ENCODE results near the gene CFAP90.
A peak's percentile ranks its signal among the peaks of the same experiment; 100 is the strongest.

CFAP90 gene

DNA sequence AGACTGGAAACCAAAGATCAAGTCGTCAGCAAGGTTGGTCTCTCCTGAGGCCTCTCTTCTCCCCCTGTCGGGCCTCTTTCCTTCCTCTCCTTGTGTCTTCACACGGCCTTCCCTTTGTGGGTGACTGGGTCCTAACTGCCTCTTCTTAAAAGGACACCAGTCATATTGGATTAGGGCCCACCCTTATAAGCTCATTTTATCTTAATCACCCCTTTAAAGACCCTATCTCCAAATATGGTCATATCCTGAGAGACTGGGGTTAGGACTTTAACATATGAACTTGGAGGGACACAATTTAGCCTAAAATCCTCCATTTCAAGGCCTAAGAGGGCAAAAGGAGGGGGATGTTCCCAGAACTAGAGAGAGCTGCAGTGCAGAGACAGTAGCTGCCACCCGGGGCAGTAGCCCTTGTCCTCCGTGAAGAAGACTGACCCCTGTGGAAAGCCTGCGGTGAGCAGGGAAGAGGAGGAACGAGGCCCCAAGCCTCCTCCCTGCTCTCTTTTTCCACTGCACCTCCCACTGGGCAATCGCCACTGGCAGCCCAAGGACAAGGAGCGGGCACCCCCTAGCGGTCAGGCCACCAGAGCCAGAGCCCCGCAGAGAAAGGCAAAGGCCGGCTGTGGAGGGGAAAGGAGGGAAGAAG lies 34.9 kb downstream of the CFAP90 start:
- peak; percentile 63 for DNase-seq

DNA sequence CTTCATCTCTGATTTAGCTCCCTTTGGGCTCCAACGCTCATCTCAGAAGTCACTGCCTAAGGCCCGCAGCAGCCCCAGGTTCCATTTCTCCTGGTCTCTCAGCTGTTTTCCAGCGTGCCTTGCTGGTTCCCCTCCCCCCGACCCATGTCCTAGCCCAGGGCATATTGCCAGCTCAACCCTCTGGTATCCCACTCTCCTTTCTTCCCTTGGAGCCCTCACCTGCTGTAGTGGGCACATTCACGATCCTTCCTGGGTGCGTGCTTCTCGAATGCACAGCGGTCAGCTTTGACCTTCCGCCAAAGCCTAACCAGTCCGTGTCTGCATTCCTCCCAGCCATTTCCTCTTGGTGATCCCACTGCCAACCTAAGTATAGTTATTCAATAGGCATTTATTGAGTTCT lies 36.1 kb downstream of the CFAP90 start:
- DNase-seq: no peak

DNA sequence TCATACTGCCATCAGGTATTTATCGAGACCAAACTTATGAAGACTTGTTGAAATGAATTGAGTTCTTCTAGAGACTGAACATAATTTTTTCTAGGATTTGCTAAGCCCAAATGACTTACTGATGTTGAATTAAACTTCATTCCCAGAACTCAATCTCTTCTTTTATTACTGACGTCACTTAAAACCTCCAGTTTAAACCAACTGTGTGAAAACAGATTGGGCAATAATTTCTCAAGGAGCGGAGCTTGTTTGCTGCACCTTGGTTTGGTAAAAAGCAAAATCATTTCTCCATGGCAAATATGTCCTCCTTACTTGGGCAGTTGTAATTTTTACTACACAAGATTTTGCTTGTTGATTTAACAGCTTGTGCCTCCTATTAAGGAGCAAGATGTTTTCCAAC lies 37.4 kb downstream of the CFAP90 start:
- DNase-seq: no peak

DNA sequence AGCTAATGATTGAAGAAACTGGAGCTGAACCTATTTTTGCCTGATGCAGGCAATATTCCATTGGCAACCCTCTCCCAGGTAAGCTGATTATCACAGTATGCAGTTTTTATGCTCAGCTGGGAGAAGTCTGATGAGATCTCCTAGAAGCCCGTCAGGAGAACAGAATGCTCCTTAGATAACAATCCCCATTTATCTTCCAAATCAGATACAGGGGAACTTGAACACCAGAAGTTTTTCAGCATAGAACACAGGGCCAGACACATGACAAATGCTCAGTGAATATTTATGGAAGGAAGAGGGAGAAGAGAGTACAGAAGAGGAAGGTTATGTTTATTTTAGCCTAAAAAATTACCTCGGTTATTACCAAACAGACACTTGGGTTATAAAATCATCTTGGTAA lies 37.9 kb downstream of the CFAP90 start:
- DNase-seq: no peak

DNA sequence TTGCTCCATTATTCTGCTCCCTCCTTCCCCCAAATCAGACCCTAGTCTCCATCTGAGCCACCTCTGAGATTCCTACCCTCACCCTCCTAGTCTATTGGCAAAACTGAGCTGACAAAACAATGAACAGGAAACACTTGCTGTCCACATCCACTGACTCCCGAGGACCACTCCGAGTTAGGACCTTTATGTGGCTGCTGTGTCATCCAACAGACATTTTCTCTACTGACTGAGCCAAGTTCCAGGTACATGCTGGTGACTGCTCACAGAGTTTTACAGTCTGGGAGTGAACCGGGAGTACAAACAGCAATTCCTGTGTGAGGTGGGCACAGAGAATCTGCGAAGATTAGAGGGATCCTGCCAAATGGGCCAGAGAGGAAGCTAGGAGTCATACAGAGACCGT lies 39.2 kb downstream of the CFAP90 start:
- DNase-seq: no peak

DNA sequence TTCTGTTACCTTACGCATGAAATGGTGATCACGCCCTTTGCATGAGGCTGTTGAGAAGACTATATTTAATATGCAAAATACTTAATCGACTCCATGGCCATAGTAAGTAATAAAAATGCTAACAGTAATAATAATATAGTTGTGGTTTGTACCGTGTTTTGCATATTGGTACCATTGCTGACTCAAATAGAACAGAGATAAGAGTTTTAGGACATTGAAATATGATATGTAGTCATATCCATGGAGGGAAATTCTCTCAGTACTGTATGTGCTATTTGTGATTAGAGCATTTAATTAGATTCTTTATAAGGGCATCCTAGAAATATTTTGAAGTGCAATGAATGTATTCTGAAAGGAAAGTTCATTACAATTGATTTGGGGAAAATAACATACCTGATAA lies 41.9 kb downstream of the CFAP90 start:
- DNase-seq: no peak

DNA sequence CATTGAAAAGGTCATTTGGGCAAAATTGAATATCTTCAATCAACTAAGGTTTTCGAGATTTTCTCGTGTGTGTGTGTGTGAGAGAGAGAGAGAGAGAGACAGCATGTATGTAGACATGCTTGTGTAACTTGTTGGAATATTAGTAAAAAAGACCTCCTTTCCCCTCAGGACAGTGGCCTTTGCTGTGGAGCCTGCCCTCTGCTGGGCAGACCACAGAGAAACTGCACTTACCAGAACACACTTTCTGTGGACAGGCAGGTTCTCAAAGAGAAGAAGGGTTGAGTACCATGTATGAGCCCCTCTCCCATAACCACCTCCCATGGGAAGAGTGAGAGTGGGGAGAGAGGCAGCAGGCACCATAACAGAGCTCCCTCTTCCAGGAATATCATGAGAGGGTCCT lies 45.6 kb downstream of the CFAP90 start:
- no peak for DNase-seq

DNA sequence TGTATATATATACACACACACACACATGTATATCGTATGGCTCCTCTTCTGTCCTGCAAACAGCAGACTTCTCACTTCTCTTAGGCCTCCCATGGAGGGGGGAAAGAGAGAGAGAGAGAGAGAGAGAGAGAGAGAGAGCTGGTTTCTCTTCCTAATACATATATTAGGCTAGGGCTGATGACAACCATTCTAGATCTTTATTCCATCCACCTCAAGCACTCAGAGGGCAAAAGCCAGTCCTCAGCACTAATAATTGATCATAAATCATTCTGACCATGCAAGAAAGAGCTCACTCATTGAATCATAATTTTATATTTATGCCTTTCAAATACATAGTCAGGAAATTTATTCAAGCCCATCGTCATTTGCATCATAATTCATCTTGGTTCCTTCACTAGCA lies 47.0 kb downstream of the CFAP90 start:
- no peak for DNase-seq

DNA sequence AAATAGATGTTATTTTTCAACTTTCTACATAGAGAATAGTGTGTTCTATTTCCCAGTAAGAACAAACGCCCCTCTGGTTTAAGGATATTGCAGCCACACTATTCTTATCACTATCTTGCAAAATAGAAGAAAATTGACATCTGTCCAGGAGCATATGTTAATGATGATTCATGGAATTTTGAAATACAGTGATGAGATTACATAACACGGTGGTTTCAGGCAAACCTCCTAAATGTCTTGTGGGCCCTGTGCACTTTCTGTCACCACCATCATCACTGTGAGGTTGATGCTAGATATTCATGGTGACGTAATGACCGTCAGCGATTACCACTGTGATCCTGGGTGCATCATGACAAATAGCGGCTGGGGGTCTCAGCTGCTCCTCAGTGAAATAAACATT lies 48.1 kb downstream of the CFAP90 start:
- no peak for DNase-seq

DNA sequence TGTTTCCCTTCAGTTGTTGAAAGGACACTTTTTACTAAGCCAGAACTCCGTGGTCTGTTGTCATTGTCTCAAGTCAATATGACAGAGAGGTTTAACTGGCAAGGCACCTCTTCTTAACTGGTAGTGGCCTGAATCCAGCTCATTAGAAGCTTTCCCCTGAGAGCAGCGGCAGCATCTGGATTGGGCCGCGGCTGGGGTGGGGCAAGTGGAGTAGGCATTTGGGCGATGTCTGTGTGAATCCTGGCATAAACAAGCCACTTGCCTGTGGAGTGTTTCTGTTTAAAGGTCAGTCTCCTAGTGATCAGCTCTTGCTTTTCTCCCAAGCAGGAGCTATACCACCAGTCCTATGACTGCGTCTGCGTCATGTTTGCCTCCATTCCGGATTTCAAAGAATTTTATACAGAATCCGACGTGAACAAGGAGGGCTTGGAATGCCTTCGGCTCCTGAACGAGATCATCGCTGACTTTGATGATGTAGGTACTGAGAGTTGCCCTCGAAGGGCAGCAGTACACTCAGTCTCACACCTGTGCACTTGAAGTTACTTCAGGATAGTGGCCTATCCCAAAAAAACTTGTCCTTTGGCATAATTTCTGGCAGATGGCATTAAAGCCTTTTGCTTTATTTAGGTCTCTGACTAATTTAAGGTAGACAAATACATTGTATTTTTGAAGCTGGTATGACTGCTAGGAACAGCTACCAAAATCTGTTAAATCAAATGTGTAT lies 48.9 kb downstream of the CFAP90 start:
- DNase-seq: no peak

DNA sequence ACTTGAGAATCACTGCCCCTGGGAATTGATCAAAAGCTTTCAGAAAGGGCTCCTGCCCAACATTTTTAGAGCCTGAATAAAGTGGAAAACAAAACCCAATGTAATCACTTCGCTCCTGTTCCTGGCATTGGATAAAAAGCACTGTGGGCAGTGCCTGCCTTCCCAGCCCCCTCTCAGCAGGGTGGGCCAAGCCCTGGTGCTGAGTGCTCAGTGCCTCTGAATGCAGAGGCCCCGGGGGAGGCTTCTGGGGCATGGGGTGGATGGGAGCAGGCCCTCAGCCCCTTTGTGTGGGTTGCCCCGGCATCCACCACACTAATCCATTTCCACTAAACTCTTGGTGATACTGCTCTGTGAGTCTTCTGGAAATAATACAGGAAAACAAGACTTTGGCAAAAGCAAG lies 55.6 kb downstream of the CFAP90 start:
- no peak for DNase-seq

DNA sequence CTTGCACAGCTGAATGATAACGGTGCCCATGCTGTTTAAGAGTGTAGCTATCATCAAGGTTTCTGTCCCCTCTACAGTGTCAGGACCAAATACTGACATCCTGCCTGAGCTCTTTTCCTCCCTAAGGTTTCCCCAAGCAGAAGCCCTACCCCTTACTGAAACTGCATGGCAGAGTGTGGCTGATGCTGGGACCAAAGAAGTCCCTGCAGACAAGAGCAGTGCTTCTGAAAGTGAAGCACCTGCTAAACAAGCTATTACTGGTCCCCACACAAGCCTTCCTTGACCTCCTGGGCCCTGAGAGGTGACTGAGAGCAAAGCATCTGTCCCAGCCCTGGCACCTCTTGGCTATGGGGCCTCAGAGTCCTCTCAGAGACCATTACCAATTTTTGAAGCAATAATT lies 56.1 kb downstream of the CFAP90 start:
- no peak for DNase-seq

DNA sequence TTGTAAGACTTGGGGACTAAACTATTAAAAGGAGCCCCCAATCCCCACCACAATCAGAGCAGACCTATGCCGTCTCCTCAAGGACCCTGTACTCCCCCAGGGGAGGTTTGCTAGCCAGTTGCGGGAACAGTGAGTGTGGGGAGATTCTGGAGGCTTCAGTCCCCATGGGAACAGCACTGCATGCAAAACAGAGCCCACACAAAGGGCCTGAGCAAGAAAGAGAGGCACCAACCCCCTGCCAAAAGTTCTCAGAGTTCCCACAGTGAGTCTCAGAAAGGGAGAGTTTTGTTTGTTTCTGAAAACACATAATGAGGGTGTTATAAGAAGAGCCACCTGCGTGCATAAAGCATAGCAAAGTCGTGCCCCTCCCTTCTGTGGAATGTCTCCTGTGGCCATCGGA lies 56.6 kb downstream of the CFAP90 start:
- no peak for DNase-seq

DNA sequence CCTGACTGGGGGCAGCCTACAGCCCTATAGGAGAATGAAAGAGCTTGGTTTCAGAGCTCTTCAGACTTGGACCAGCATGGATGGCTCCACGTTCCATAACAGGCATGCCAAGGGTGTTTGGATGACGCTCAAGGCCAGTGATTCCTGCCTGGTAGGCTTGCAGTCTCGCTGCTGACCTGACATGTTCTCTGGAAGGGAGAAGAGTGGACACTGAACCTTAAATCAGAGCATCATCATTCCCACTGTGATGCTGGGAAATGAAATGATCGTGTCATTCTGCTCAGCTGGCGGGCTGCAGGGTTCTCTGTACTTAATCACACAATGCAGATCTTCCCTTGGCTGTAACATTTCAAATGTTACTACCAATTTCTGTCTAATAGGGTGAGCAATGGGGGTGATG lies 57.0 kb downstream of the CFAP90 start:
- no peak for DNase-seq

DNA sequence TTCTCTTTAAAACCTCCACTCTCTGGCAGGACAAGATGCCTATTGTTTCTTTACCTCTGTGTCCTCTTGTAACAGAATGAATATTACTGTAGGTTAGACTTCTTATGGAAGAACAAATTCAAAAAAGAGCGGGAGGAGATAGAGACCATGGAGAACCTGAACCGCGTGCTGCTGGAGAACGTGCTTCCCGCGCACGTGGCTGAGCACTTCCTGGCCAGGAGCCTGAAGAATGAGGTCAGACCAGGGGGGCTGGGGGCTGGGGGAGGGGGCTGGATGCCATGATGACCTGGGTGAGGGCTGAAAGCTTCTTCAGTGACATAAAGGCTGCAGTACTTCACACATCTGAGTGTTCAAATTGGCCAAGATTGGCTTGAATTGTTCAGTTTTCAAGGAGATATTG lies 61.4 kb downstream of the CFAP90 start:
- no peak for DNase-seq

DNA sequence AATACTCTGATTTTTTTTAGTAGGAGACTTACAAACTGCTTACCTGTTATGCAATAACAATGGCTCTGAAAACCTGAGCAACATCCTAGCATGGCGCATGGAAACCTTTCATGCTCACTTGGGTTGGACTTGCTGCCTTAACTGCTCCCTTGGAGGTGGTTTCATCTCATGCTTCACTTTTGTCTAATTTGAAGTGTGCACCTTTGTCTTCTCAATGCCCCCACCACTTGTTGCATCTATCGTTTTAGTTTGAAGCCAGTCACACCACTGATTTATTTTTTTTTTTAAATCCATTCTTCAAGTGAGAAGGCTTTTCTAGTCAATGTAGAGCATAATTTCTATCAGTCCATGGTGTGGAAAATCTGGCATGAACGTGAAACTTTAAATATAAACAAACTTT lies 63.2 kb downstream of the CFAP90 start:
- DNase-seq: no peak

DNA sequence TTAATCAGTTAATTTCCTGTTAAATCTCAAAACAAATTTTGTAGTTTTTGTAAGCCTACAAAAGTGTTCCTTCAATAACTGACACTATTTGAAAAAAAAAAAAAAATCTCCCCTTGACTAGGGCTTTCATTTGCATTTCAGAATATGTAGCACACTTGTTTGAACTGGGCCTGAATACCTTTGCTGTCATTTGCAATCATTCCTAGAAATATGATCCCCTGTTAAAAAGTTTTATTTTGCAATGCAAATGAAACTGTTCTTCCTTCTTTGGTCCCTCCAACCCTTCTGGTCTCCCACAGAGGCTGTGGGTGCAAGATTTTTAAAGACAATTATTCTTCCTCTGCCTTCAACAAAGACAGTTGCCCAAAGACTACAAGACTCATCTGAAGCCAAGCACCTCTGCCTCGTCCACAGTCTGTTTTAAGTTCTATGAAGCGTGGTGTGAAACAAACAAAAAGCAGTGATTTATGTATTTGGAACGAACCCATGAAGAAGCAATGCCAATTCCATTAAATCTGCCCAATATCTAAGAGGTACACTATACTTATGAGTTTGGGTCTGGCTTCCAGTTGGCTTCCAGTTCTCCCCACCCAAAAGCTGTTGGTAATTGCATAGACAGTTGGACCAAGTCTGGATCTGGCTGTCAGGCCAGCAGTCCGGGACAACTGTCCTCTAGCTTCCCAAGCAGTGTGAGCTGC lies 66.1 kb downstream of the CFAP90 start:
- DNase-seq: no peak

DNA sequence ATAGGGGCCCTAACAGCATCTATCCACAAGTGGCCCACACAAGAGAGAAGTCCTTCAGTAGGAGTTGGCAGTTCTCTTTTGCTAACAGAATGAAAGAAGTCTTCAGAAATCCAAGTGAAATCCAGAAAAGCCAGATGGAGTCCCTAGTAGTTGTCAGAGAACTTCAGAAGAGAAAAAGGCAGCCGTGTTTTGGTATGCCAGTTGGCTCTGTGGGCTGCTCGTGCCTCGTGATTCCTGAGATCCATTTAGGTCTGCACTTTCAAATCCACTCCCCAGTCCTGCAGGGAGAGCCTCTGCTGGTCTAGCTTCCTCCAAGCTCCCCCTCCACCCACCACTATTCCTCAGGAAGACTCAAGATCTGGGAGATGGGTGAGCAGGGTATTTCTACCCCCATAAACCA lies 69.0 kb downstream of the CFAP90 start:
- DNase-seq: no peak

Measured in activated CD4-positive, alpha-beta T cell treated with anti-CD3 and anti-CD28 coated beads, Interleukin-2, amount 50 U/mL, for 1 hour (primary cell).